ENCODE results near the gene CLDND2.

DNA sequence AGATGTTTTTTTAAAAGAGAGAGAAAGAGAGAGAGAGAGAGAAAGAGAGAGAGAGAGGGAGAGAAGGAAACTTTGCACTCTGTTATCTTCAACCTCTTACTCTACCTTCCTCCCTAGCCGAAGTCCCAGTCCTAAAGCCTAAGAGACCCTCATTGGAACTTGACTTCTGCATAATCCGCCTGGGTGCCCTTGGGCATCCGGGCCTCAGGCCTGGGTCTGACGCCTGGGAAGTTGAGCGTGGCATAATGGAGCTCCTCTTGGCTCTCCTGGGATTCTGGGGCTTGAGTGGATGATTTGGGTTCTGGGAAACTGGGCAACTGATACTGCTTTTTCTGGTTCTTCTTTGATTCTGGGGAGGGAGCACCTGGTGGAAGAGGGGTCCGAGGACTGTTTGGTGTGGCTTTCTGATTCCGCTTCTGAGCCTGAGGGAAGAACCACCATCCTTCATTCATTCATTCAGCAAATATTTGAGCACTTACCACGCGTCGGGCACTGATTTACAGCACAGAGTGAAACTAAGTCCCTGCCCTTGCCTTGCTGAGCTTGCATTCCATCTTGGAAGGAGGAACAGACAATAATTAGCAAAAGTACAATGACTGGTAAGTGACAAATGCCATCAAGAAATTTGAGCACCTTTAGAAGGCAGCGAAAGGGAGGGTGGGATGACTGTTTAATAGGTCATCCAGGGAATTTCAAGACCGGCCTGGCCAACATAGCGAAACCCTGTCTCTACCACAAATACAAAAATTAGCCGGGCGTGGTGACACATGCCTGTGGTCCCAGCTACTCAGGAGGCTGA is 42.3 kb upstream of the CLDND2 start:
- no peak for TF ChIP-seq CTCF (IDR thresholded peaks at IDR 0.05)
- TF ChIP-seq POLR2A (IDR thresholded peaks at IDR 0.05): no peak
- TF ChIP-seq POLR2AphosphoS5 (IDR thresholded peaks at IDR 0.05): no peak
- no peak for TF ChIP-seq EP300 (IDR thresholded peaks at IDR 0.05)

Data from upper lobe of left lung (tissue), 4 donors.